IMR-90 (cell line): ENCODE results near the gene DYNLT4. TPM values are rescaled to one million over a fixed set of nuclear protein-coding genes. Genes with fewer than 3 reads are reported as not detected.

Source experiments
- ATAC-seq: fragments of 200-7000 bp; cut with Tn5 transposase; 2 replicates; pipeline ENCODE4 v1.9.1; 2020; ENCODE audit warnings: low read depth, mild to moderate bottlenecking, moderate library complexity
- BruUV-seq: library from RNA; stranded (reverse); fragments of 400-500 nt; replicated peaks from 2 replicates; lab custom pipeline; 2021; lab: Mats Ljungman, UMichigan
- CTCF ChIA-PET: fragments of 300-600 bp; formaldehyde crosslinking; extraction: SDS; loops from one replicate; lab custom pipeline; 2021; ENCODE audit warnings: antibody characterized with exemption; lab: Yijun Ruan, JAX
- POLR2A ChIA-PET: fragments of 300-600 bp; sonication (Branson Sonifier 250); formaldehyde crosslinking; loops from one replicate; lab custom pipeline; 2022; ENCODE audit warnings: antibody characterized with exemption; ENCODE audit not compliant: unreplicated experiment; lab: Charles Lee
- DNase-seq: peaks from one replicate; pipeline ENCODE4 v3.0.0; 2013
- H2AFZ ChIP-seq: replicated peaks from 2 replicates; pipeline ENCODE3; 2013; ENCODE audit warnings: low read length, mild to moderate bottlenecking; ENCODE audit not compliant: poor library complexity
- H2AK5ac ChIP-seq: 2 replicates; pipeline ENCODE4 v1.6.1; 2013; ENCODE audit warnings: low read depth, low read length, inconsistent platforms
- H2AK9ac ChIP-seq: replicated peaks from 2 replicates; pipeline ENCODE3; 2013; ENCODE audit warnings: mild to moderate bottlenecking, low read depth, low read length, moderate library complexity; ENCODE audit not compliant: poor library complexity
- H2BK120ac ChIP-seq: 2 replicates; pipeline ENCODE4 v1.6.1; 2013; ENCODE audit warnings: low read depth, low read length, inconsistent platforms
- H2BK15ac ChIP-seq: 3 replicates; pipeline ENCODE4 v1.6.1; 2013; ENCODE audit warnings: low read depth, low read length, inconsistent platforms
- H2BK20ac ChIP-seq: 2 replicates; pipeline ENCODE4 v1.6.1; 2013; ENCODE audit warnings: low read depth, mild to moderate bottlenecking, inconsistent platforms, low read length, moderate library complexity
- H2BK5ac ChIP-seq: 2 replicates; pipeline ENCODE4 v1.6.1; 2013; ENCODE audit warnings: mild to moderate bottlenecking, low read depth, low read length, inconsistent platforms; ENCODE audit not compliant: poor library complexity, severe bottlenecking
- H3K14ac ChIP-seq: replicated peaks from 2 replicates; pipeline ENCODE4 v1.6.1; 2013; ENCODE audit warnings: low read depth, low read length, inconsistent platforms
- H3K18ac ChIP-seq: 2 replicates; pipeline ENCODE4 v1.6.1; 2013; ENCODE audit warnings: low read depth, low read length, control low read depth
- H3K23ac ChIP-seq: 2 replicates; pipeline ENCODE4 v1.6.1; 2013; ENCODE audit warnings: low read depth, low read length, inconsistent platforms
- H3K27ac ChIP-seq: 2 replicates; pipeline ENCODE4 v1.5.1; 2013; ENCODE audit warnings: mild to moderate bottlenecking, control low read depth, low read length; ENCODE audit not compliant: insufficient read depth
- H3K27me3 ChIP-seq: 2 replicates; pipeline ENCODE4 v1.6.1; 2013; ENCODE audit warnings: low read length; ENCODE audit not compliant: control insufficient read depth, insufficient read depth
- H3K36me3 ChIP-seq: 2 replicates; pipeline ENCODE4 v1.6.1; 2013; ENCODE audit warnings: low read length, mixed read lengths; ENCODE audit not compliant: control insufficient read depth, insufficient read depth
- H3K4ac ChIP-seq: 2 replicates; pipeline ENCODE4 v1.6.1; 2013; ENCODE audit warnings: low read depth, low read length, inconsistent platforms
- H3K4me1 ChIP-seq: 2 replicates; pipeline ENCODE4 v1.6.1; 2013; ENCODE audit warnings: low read length, mixed read lengths; ENCODE audit not compliant: control insufficient read depth, insufficient read depth
- H3K4me2 ChIP-seq: 2 replicates; pipeline ENCODE4 v1.6.1; 2013; ENCODE audit warnings: low read depth, mild to moderate bottlenecking, control low read depth, low read length, moderate library complexity
- H3K4me3 ChIP-seq: 2 replicates; pipeline ENCODE4 v1.5.1; 2013; ENCODE audit warnings: low read depth, mild to moderate bottlenecking, control low read depth, low read length, moderate library complexity; ENCODE audit not compliant: insufficient read depth
- H3K56ac ChIP-seq: 2 replicates; pipeline ENCODE4 v1.6.1; 2013; ENCODE audit warnings: low read length, inconsistent platforms; ENCODE audit not compliant: insufficient read depth; ENCODE audit errors: extremely low read depth
- H3K79me1 ChIP-seq, 2 experiments: 2 replicates each; pipeline ENCODE4 v1.6.1; 2013; ENCODE audit warnings: low read length in 2 of 2, inconsistent platforms in 1 of 2, low read depth in 1 of 2
- H3K9ac ChIP-seq: 2 replicates; pipeline ENCODE4 v1.6.1; 2013; ENCODE audit warnings: low read depth, low read length, control low read depth
- H3K9me1 ChIP-seq: 2 replicates; pipeline ENCODE4 v1.6.1; 2013; ENCODE audit warnings: low read length, inconsistent platforms; ENCODE audit not compliant: insufficient read depth
- H3K9me3 ChIP-seq: 2 replicates; pipeline ENCODE4 v1.6.1; 2013; ENCODE audit warnings: low read length; ENCODE audit not compliant: control insufficient read depth, insufficient read depth
- H4K20me1 ChIP-seq: 2 replicates; pipeline ENCODE4 v1.6.1; 2013; ENCODE audit warnings: low read length, inconsistent platforms; ENCODE audit not compliant: insufficient read depth
- H4K5ac ChIP-seq: 2 replicates; pipeline ENCODE4 v1.6.1; 2013; ENCODE audit warnings: mild to moderate bottlenecking, low read depth, low read length, control low read depth
- H4K8ac ChIP-seq, 2 experiments: 2 replicates each; pipeline ENCODE4 v1.6.1; 2013; ENCODE audit warnings: low read depth in 2 of 2, low read length in 2 of 2, control low read depth in 1 of 2, inconsistent platforms in 1 of 2
- H4K91ac ChIP-seq: 2 replicates; pipeline ENCODE4 v1.6.1; 2013; ENCODE audit warnings: low read depth, low read length, inconsistent platforms; ENCODE audit not compliant: insufficient read depth
- BHLHE40 ChIP-seq: fragments of 150-350 bp; IDR thresholded peaks from 2 replicates; pipeline ENCODE4 v1.6.1; 2016; ENCODE audit warnings: mild to moderate bottlenecking, low read depth, low read length
- CEBPB ChIP-seq: IDR thresholded peaks from 2 replicates; pipeline ENCODE4 v1.6.1; 2012; ENCODE audit warnings: low read depth, low read length, improper control_type of control experiment
- MAFK ChIP-seq: IDR thresholded peaks from 2 replicates; pipeline ENCODE4 v1.6.1; 2012; ENCODE audit warnings: low read depth, low read length, improper control_type of control experiment
- MAZ ChIP-seq: IDR thresholded peaks from 2 replicates; pipeline ENCODE4 v1.6.1; 2012; ENCODE audit warnings: low read depth, mild to moderate bottlenecking, low read length, improper control_type of control experiment, moderate library complexity, borderline replicate concordance
- MXI1 ChIP-seq: IDR thresholded peaks from 2 replicates; pipeline ENCODE4 v1.6.1; 2012; ENCODE audit warnings: low read depth, mild to moderate bottlenecking, low read length, moderate library complexity, borderline replicate concordance
- NFE2L2 ChIP-seq: fragments of 150-350 bp; IDR thresholded peaks from 2 replicates; pipeline ENCODE4 v1.6.1; 2016; ENCODE audit warnings: low read depth, mild to moderate bottlenecking, low read length
- POLR2A ChIP-seq: IDR thresholded peaks from 2 replicates; pipeline ENCODE4 v1.6.1; 2012; ENCODE audit warnings: mild to moderate bottlenecking, low read depth, low read length
- RAD21 ChIP-seq: IDR thresholded peaks from 2 replicates; pipeline ENCODE4 v1.6.1; 2012; ENCODE audit warnings: low read length, improper control_type of control experiment
- SMC3 ChIP-seq: fragments of 150-350 bp; IDR thresholded peaks from 2 replicates; pipeline ENCODE4 v1.6.1; 2016; ENCODE audit warnings: low read depth, mild to moderate bottlenecking, antibody characterized with exemption, low read length, moderate library complexity
- WGBS, 2 experiments: methylation state at CpG; one replicate each; pipeline versions ENCODE4 v1.1.5 to v1.1.7; 2013; ENCODE audit warnings: missing lambda C conversion rate in 2 of 2; ENCODE audit not compliant: insufficient read length in 1 of 2; ENCODE audit errors: extremely low coverage in 2 of 2; 5-methylcytosine and 5-hydroxymethylcytosine counted together
- dilution Hi-C: fragments of 300-500 bp; cut with HindIII; formaldehyde crosslinking; loops from one replicate; pipeline ENCODE4 v1.14.3; 2018; ENCODE audit warnings: low sequenced_read_pairs; ENCODE audit not compliant: unreplicated experiment
- in situ Hi-C: fragments of 300-500 bp; cut with MboI; formaldehyde crosslinking; loops from 3 replicates; pipeline ENCODE4 v1.14.3; 2019; ENCODE audit warnings: low sequenced_read_pairs, inconsistent platforms, mixed read lengths
- intact Hi-C: fragments of 100-400 bp; cut with micrococcal nuclease; formaldehyde crosslinking; loops from 2 replicates; pipeline ENCODE4 v1.10.0; 2022
- polyA plus RNA-seq, 3 experiments: library from polyadenylated mRNA; depleted of rRNA; stranded (reverse); fragments of >200 nt; gene quantifications; 2 replicates each; pipeline ENCODE4 v1.2.3, GENCODE V29; 2012; ENCODE audit warnings: low replicate concordance in 1 of 3
- total RNA-seq: library from RNA; depleted of rRNA; stranded (reverse); fragments of >200 nt; gene quantifications from 2 replicates; pipeline ENCODE4 v1.2.3, GENCODE V29; 2012
- TF ChIP-seq, protein P1 (sequence below): conservative IDR thresholded peaks from 2 replicates; pipeline ENCODE4 v1.5.1; 2012; ENCODE audit warnings: mild to moderate bottlenecking, low read depth, low read length, improper control_type of control experiment
- TF ChIP-seq, protein P2 (sequence below): fragments of 150-350 bp; IDR thresholded peaks from 2 replicates; pipeline ENCODE4 v1.6.1; 2016; ENCODE audit warnings: low read depth, mild to moderate bottlenecking, low read length, moderate library complexity, borderline replicate concordance

Gene DYNLT4
- total and polyA plus RNA-seq, 2 of the 4 experiments (the other 2 are of a cell fraction) = not detected

DNA sequence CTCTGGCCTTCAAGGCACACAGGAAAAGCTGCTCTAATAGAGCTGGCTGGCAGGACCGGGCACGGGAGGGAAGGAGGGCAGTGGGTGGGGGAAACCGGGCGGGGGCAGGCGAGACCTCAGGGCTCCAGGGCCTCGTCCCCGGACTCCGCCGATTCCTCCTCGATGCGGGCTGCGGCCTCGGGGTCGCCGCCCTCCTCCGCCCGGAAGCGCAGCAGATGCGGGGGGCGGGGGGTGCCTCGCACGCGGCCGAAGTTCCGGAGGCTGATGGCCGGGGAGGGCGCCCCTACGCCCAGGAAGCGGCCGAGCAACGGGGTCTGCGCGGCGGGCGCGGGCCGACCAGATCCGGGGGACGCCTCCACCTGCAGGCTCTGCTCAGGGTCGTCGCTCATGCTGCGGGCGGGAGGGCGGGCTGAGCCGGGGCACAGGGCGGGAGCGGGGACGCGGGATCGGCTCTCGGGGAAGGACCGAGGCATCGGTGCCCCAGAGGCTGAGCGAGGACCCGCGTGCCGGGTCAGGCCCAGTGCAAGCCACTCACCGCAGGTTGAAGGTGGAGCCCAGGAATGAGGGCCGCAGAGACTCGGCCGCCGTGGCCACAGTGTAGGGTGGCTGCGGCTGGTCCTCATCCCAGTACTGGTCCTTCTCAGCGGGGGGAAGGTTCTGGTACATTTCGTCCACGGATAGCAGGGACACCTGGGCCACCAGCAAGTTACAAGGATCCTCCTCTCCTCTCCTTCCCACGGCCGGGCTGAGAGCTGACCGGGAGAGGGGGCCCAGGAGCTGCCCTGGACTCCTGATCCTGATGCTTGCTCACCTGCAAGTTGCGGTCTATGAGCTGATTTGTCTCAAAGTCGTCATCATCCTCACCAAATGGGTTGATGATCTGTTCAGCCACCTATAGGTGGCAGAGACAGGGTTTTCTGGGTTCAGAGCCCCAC, 22.8 kb downstream of the DYNLT4 start:
- no peak overlapping the region for H3K4ac ChIP-seq
- H3K36me3 ChIP-seq = peaks cover 15% of the 10 kb centered on the region
- no peak for TF ChIP-seq MAFK
- no peak for TF ChIP-seq POLR2A
- TF ChIP-seq BHLHE40 = no peak
- TF ChIP-seq SMC3 = no peak
- no peak for TF ChIP-seq MXI1
- TF ChIP-seq MAZ = no peak
- TF ChIP-seq, protein P1, sequence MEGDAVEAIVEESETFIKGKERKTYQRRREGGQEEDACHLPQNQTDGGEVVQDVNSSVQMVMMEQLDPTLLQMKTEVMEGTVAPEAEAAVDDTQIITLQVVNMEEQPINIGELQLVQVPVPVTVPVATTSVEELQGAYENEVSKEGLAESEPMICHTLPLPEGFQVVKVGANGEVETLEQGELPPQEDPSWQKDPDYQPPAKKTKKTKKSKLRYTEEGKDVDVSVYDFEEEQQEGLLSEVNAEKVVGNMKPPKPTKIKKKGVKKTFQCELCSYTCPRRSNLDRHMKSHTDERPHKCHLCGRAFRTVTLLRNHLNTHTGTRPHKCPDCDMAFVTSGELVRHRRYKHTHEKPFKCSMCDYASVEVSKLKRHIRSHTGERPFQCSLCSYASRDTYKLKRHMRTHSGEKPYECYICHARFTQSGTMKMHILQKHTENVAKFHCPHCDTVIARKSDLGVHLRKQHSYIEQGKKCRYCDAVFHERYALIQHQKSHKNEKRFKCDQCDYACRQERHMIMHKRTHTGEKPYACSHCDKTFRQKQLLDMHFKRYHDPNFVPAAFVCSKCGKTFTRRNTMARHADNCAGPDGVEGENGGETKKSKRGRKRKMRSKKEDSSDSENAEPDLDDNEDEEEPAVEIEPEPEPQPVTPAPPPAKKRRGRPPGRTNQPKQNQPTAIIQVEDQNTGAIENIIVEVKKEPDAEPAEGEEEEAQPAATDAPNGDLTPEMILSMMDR = no peak
- TF ChIP-seq CEBPB = no peak
- no peak for TF ChIP-seq NFE2L2
- TF ChIP-seq RAD21 = no peak
- TF ChIP-seq, protein P2, sequence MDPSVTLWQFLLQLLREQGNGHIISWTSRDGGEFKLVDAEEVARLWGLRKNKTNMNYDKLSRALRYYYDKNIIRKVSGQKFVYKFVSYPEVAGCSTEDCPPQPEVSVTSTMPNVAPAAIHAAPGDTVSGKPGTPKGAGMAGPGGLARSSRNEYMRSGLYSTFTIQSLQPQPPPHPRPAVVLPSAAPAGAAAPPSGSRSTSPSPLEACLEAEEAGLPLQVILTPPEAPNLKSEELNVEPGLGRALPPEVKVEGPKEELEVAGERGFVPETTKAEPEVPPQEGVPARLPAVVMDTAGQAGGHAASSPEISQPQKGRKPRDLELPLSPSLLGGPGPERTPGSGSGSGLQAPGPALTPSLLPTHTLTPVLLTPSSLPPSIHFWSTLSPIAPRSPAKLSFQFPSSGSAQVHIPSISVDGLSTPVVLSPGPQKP = no peak
- H3K79me1 ChIP-seq = peaks cover 0 to 18% of the 10 kb centered on the region in 2 experiments; a peak in 2 of 4 replicates
- 0 out of 2 replicates have a peak overlapping the region, but pooled peaks have one; percentile 42 for H3K23ac ChIP-seq
- CTCF ChIA-PET = interaction anchor here (0.6 kb wide), 1 partner anchor 185 kb away, joined by 11 read pairs; no protein-coding TSS in a partner anchor
- 0 out of 2 replicates have a peak, but pooled peaks cover 15% of the 10 kb centered on the region for H4K20me1 ChIP-seq
- no peak overlapping the region for H2BK120ac ChIP-seq
- no peak overlapping the region; the same call in 1 of the 2 replicates for H3K4me3 ChIP-seq
- H2AK9ac ChIP-seq = peak overlapping the region; percentile 66
- in situ Hi-C loops (no loop called here), intact Hi-C loops (no loop called here), dilution Hi-C loops (no loop called here)
- peak overlapping the region; percentile 77 for H2AFZ ChIP-seq
- peak overlapping the region; percentile 91 for H4K5ac ChIP-seq
- peaks cover 8% of the 10 kb centered on the region; the same call in 1 of the 2 replicates for H3K9me1 ChIP-seq
- no peak overlapping the region for H3K56ac ChIP-seq
- POLR2A ChIA-PET = interaction anchor here (0.5 to 1.3 kb wide), 2 partner anchors 9 to 195 kb away, joined by 5 to 13 read pairs; no protein-coding TSS in a partner anchor
- H3K27ac ChIP-seq = no peak overlapping the region
- H4K8ac ChIP-seq = peak overlapping the region; percentile 33 to 82; a peak in 2 of 4 replicates
- H3K18ac ChIP-seq = peak overlapping the region; percentile 7; the same call in 1 of the 2 replicates
- WGBS, 2 experiments = 3% methylated on average over 6 of the region's 71 CpGs; no CpG with 5 or more reads in 1 of the 2 experiments
- peaks cover 8% of the 10 kb centered on the region; the same call in 1 of the 2 replicates for H3K4me1 ChIP-seq
- H2BK5ac ChIP-seq = no peak overlapping the region
- H3K9ac ChIP-seq = no peak overlapping the region
- 0 out of 2 replicates have a peak overlapping the region, but pooled peaks have one; percentile 43 for H2AK5ac ChIP-seq
- BruUV-seq = no TSS peak
- H2BK20ac ChIP-seq = no peak overlapping the region
- no peaks in the 10 kb centered on the region; the same call in 1 of the 2 replicates for H3K27me3 ChIP-seq
- H2BK15ac ChIP-seq = no peak overlapping the region
- ATAC-seq = peak; percentile 11
- H3K4me2 ChIP-seq = peak overlapping the region; percentile 38; the same call in 1 of the 2 replicates
- no peaks in the 10 kb centered on the region for H3K9me3 ChIP-seq
- H3K14ac ChIP-seq = no peak overlapping the region
- no peak overlapping the region; the same call in 1 of the 2 replicates for H4K91ac ChIP-seq
- no peak for DNase-seq
